Common myeloid progenitor, CD34-positive (primary cell): ENCODE results near the gene LUC7L.
A peak's percentile ranks its signal among the peaks of the same experiment; 100 is the strongest.

Experiments used
- CTCF ChIA-PET: fragments of 350-600 bp; sonication (Branson Sonifier 250); formaldehyde crosslinking; loops from one replicate; lab custom pipeline; 2021; ENCODE audit warnings: antibody characterized with exemption; lab: Charles Lee
- POLR2A ChIA-PET: fragments of 350-600 bp; sonication (Branson Sonifier 250); formaldehyde crosslinking; loops from one replicate; lab custom pipeline; 2021; ENCODE audit warnings: antibody characterized with exemption; lab: Charles Lee
- DNase-seq, 3 donors: peaks; one replicate each; pipeline versions ENCODE4 v3.0.0 to v3.0.0-alpha.2; 2013
- H3K27ac ChIP-seq, 2 experiments: 1 replicate in 1 of 2; 2 replicates in 1 of 2; pipeline ENCODE4 v1.7.0; 2013; ENCODE audit warnings: inconsistent platforms in 2 of 2, low read length in 2 of 2, mild to moderate bottlenecking in 2 of 2, low read depth in 1 of 2, moderate library complexity in 1 of 2; ENCODE audit not compliant: severe bottlenecking in 2 of 2, insufficient read depth in 1 of 2, poor library complexity in 1 of 2
- H3K27me3 ChIP-seq, 5 experiments: replicated peaks in 2 of 5; 1 replicate in 3 of 5; 2 replicates in 2 of 5; pipeline versions ENCODE4 v1.6.1 to v1.7.0; 2013; ENCODE audit warnings: low read length in 4 of 5, mild to moderate bottlenecking in 2 of 5, moderate library complexity in 2 of 5, inconsistent platforms in 1 of 5; ENCODE audit not compliant: insufficient read depth in 5 of 5, control insufficient read depth in 4 of 5
- H3K36me3 ChIP-seq, 4 experiments: 1 replicate in 2 of 4; 2 replicates in 2 of 4; pipeline versions ENCODE4 v1.6.1 to v1.7.0; 2013; ENCODE audit warnings: low read length in 3 of 4, control low read depth in 1 of 4, mild to moderate bottlenecking in 1 of 4; ENCODE audit not compliant: control insufficient read depth in 4 of 4, insufficient read depth in 4 of 4
- H3K4me1 ChIP-seq, 4 experiments: 1 replicate in 3 of 4; 2 replicates in 1 of 4; pipeline versions ENCODE4 v1.6.1 to v1.7.1; 2013; ENCODE audit warnings: low read length in 3 of 4, mild to moderate bottlenecking in 3 of 4, control low read depth in 1 of 4, inconsistent platforms in 1 of 4, moderate library complexity in 1 of 4; ENCODE audit not compliant: control insufficient read depth in 4 of 4, insufficient read depth in 4 of 4; ENCODE audit errors: control extremely low read depth in 1 of 4
- H3K4me3 ChIP-seq, 7 experiments: 1 replicate in 4 of 7; 2 replicates in 3 of 7; pipeline versions ENCODE4 v1.5.1 to v1.7.0; 2013; ENCODE audit warnings: mild to moderate bottlenecking in 7 of 7, low read length in 6 of 7, moderate library complexity in 6 of 7, inconsistent platforms in 2 of 7, low read depth in 2 of 7, control low read depth in 1 of 7; ENCODE audit not compliant: insufficient read depth in 4 of 7, control insufficient read depth in 1 of 7; ENCODE audit errors: extremely low read depth in 1 of 7
- H3K9me3 ChIP-seq, 5 experiments: 1 replicate in 4 of 5; 2 replicates in 1 of 5; pipeline versions ENCODE4 v1.6.1 to v1.7.1; 2013; ENCODE audit warnings: low read length in 4 of 5, mild to moderate bottlenecking in 2 of 5, inconsistent platforms in 1 of 5, low read depth in 1 of 5, moderate library complexity in 1 of 5; ENCODE audit not compliant: control insufficient read depth in 4 of 5, insufficient read depth in 2 of 5; ENCODE audit errors: control extremely low read depth in 1 of 5
- WGBS: methylation state at CpG from one replicate; pipeline ENCODE4 v1.1.5; 2013; ENCODE audit not compliant: insufficient coverage; 5-methylcytosine and 5-hydroxymethylcytosine counted together

Gene LUC7L

GRCh38 chr16:255183-255582 lies 25.9 kb upstream of the LUC7L start:
- WGBS, result no CpG with 5 or more reads among the region's 6 CpGs

DNA sequence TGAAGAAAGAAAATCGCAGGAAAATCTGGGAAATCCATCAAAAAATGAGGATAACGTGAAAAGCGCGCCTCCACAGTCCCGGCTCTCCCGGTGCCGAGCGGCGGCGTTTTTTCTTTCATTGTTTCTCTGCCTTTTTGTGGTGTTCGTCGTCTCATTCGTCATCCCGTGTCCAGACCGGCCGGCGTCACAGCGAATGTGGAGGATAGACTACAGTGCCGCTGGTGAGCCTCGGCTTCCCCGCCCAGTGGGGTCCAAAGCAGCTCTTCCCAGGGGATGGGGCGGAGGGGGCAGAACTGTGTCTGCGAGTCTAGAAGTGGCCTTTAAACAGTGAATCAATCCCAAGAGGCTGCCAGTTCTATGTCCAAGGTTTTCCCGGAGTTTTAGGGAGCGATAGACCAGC lies 25.2 kb upstream of the LUC7L start:
- peaks cover 0 to 38% (median 12%) of the 10 kb centered on the region in 4 experiments for H3K36me3 ChIP-seq
- WGBS, result 98% methylated on average over 25 of the region's 25 CpGs
- H3K27me3 ChIP-seq, result no peaks in the 10 kb centered on the region
- H3K4me3 ChIP-seq, result no peak overlapping the region
- peaks cover 0 to 30% (median 20%) of the 10 kb centered on the region in 4 experiments for H3K4me1 ChIP-seq
- H3K27ac ChIP-seq, result no peak overlapping the region
- ChIA-PET POLR2A (interaction anchor here (0.5 to 1.1 kb wide), 2 partner anchors 20 to 29 kb away, joined by 3 read pairs; partner anchors contain the start of gene FAM234A), CTCF (interaction anchor here (1.0 to 3.4 kb wide), 3 partner anchors 9 to 20 kb away, joined by 3 to 13 read pairs (median 3); partner anchors contain the start of gene FAM234A)
- H3K9me3 ChIP-seq, result no peaks in the 10 kb centered on the region
- DNase-seq, result no peak

More at GRCh38 chr16:255183-255582, 25.9 kb upstream of the LUC7L start:
- Histone ChIP-seq H3K4me3 (no peak overlapping the region), H3K4me1 (peaks cover 0 to 31% (median 22%) of the 10 kb centered on the region in 4 experiments), H3K9me3 (no peaks in the 10 kb centered on the region), H3K36me3 (peaks cover 0 to 41% (median 13%) of the 10 kb centered on the region in 4 experiments), H3K27ac (no peak overlapping the region), H3K27me3 (no peaks in the 10 kb centered on the region)
- CTCF ChIA-PET, result interaction anchor here (1.2 to 3.4 kb wide), 2 partner anchors 12 to 20 kb away, joined by 3 to 13 read pairs; partner anchors contain the start of gene FAM234A
- DNase-seq, result no peak
- POLR2A ChIA-PET, result interaction anchor here (1.1 kb wide), 1 partner anchor 20 kb away, joined by 3 read pairs; the partner anchor contains the start of gene FAM234A

DNA sequence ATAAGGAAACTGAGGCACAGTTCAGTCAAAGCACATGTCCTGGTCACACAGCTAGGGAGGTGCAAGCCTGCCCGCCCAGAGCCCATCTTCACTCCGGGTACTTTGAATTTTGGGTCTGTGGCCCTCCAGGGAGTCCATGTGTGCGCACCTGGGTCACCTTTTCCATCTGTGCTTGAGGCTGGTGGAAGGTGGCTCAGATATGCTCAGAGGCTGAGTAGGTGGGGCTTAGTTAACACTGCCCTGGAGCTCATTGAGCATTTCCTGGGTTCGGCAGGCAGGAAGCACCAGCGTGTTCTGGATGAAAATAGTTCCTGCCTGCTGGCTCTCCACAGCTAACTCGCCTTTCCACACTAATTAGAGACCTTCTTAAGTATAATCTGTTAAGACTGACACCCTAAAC lies 24.6 kb upstream of the LUC7L start:
- CTCF ChIA-PET, result interaction anchor here (1.0 to 3.4 kb wide), 3 partner anchors 10 to 19 kb away, joined by 3 to 13 read pairs (median 4); partner anchors contain the start of gene FAM234A
- no peaks in the 10 kb centered on the region for H3K9me3 ChIP-seq
- DNase-seq, result peak in 1 of 3 donors; percentile 33
- WGBS, result 63% methylated on average over 5 of the region's 6 CpGs
- POLR2A ChIA-PET, result interaction anchor here (0.5 to 1.1 kb wide), 2 partner anchors 19 to 28 kb away, joined by 3 read pairs; partner anchors contain the start of gene FAM234A
- no peaks in the 10 kb centered on the region for H3K27me3 ChIP-seq
- H3K4me3 ChIP-seq, result no peak overlapping the region
- no peak overlapping the region for H3K27ac ChIP-seq
- H3K36me3 ChIP-seq, result peaks cover 0 to 37% (median 15%) of the 10 kb centered on the region in 4 experiments
- H3K4me1 ChIP-seq, result peaks cover 0 to 26% (median 19%) of the 10 kb centered on the region in 4 experiments

DNA sequence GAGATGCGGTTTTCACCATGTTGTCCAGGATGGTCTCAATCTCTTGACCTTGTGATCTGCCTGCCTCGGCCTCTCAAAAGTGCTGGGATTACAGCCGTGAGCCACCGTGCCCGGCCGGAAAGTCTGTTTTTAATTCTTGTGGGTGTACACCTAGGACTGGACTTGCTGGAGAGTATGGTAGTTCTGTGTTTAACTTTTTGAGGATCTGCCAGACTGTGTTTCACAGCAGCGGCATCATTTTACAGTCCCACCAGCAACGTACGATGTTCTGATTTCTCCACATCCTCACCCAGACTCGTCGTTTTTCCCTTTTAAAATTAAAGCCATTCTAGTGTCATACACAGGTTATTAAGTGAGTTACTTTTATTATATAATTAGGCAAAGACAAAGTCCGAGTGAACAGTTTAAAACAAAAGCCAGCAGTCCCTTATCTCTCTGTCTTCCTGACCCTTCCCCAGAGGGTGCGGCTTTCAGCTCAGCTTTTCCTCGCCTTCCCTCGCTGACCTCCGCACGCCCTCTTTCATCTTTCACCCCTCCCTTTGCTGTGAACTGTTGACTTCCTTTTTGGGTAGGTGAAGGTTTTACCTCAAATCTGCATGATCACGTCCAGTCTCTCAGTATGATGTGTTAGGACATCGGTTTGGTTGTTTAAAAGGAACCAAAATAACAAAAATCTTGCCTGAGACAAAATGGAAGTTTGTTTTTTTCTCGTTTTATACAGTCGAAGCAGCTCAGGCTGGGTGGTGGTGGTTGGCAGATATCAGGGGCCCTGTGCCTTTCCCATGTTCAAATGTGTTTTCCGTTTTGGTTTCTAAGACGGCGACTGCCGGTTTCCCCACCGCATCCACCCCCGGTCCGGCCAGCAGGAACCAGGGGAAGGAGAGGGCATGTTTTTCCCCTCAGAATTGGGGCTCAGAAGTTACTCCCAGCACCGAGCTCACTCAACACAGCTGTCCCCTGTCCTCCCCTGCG lies 23.4 kb upstream of the LUC7L start:
- H3K9me3 ChIP-seq, result no peaks in the 10 kb centered on the region
- CTCF ChIA-PET, result interaction anchor here (0.8 to 3.4 kb wide), 4 partner anchors 8 to 146 kb away, joined by 3 to 13 read pairs (median 4); partner anchors contain the start of gene FAM234A
- no peaks in the 10 kb centered on the region for H3K27me3 ChIP-seq
- peak overlapping the region; percentile 79 to 80 for H3K27ac ChIP-seq
- H3K4me3 ChIP-seq, result peak overlapping the region in 6 of 7 experiments; percentile 23 to 77 (median 60)
- H3K4me1 ChIP-seq, result peaks cover 0 to 26% (median 19%) of the 10 kb centered on the region in 4 experiments
- peaks cover 0 to 37% (median 15%) of the 10 kb centered on the region in 4 experiments for H3K36me3 ChIP-seq
- POLR2A ChIA-PET, result interaction anchor here (0.5 to 1.0 kb wide), 2 partner anchors 17 to 1375 kb away, joined by 3 read pairs; no protein-coding TSS in a partner anchor
- WGBS, result 23% methylated on average over 18 of the region's 30 CpGs
- peak; percentile 36 to 82 (median 73) for DNase-seq

DNA sequence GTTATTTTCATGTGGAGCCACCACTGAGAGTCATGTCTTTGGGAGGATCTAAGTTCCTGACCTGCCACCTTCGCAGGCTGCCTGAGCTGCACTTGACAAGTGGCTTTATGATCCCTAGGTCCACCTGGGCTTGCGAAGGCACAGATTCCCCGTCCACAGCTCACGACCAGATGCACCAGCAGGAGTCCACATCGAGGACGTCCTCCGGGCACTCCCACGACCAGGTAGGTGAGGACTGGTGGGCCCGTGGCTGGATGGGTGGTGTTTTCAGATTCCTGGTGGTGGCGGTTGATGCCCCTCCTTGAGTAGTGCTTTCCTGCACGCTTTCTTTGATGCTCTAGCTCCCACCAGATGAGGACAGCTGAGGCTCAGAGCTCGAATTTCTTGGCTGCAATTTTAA lies 20.2 kb upstream of the LUC7L start:
- Histone ChIP-seq H3K9me3 (no peaks in the 10 kb centered on the region), H3K36me3 (peaks cover 0 to 14% (median 8%) of the 10 kb centered on the region in 4 experiments), H3K27ac (no peak overlapping the region), H3K4me3 (no peak overlapping the region), H3K27me3 (no peaks in the 10 kb centered on the region), H3K4me1 (peaks cover 0 to 28% (median 22%) of the 10 kb centered on the region in 4 experiments)
- 98% methylated on average over 11 of the region's 12 CpGs for WGBS
- POLR2A ChIA-PET, result interaction anchor here (0.7 kb wide), 2 partner anchors 15 to 238 kb away, joined by 3 read pairs; partner anchors contain the start of gene FAM234A
- DNase-seq, result no peak
- CTCF ChIA-PET, result interaction anchor here (2.5 kb wide), 1 partner anchor 14 kb away, joined by 7 read pairs; the partner anchor contains the start of gene FAM234A

GRCh38 chr16:247027-247426 lies 17.8 kb upstream of the LUC7L start:
- Histone ChIP-seq H3K36me3 (peaks cover 0 to 13% (median 5%) of the 10 kb centered on the region in 4 experiments), H3K27ac (no peak overlapping the region), H3K4me3 (no peak overlapping the region), H3K27me3 (no peaks in the 10 kb centered on the region), H3K4me1 (peaks cover 0 to 15% (median 6%) of the 10 kb centered on the region in 4 experiments), H3K9me3 (no peaks in the 10 kb centered on the region)
- ChIA-PET CTCF (interaction anchor here (0.6 to 1.3 kb wide), 3 partner anchors 12 to 314 kb away, joined by 3 to 7 read pairs (median 3); no protein-coding TSS in a partner anchor), POLR2A (interaction anchor here (0.6 kb wide), 1 partner anchor 332 kb away, joined by 4 read pairs; no protein-coding TSS in a partner anchor)
- WGBS, result 96% methylated on average over 9 of the region's 12 CpGs
- DNase-seq, result no peak
